ENCODE data around the gene URI1.

URI1 gene

DNA sequence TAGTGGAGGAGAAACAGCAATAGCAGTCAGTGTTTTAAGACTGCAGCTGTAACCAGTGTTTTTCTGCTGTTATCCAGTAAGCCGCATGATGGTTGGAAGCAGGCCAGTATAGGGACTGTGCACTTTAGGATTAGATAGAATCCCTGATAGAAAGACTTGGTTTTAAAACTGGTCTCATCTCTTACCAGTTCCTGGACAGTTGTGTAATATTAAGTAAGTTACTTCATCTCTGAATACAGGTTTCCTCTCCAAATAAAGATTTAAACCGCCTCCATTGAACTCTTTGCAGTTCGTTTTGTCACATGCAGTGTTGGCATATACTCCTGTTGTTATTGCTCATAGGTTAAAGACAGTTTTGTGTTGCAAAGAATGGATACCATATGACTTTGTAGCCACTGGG is 25.6 kb downstream of the URI1 start:
- in situ Hi-C loops (cut with MboI; ENCODE audit: low sequenced_read_pairs), result no loop called here

DNA sequence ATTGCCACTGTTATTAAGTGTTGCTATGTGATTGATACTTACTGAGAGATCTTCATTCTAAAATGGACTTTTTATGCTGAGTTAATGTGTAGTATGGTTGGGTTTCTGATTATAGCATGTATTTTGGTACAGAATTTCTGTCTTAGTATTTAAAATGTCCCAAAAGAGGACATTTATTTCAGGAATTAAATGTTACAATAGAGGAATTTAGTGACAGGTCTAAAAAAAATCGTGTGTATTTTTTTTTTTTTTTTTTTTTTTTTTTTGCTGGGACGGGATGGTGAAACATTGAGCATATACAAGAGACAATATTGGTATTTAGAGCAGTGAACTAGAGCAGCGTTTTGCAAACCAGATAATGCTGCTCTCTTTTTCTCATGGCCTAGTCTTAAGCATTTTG is 27.9 kb downstream of the URI1 start:
- in situ Hi-C loops (cut with MboI; ENCODE audit: low sequenced_read_pairs), result no loop called here

DNA sequence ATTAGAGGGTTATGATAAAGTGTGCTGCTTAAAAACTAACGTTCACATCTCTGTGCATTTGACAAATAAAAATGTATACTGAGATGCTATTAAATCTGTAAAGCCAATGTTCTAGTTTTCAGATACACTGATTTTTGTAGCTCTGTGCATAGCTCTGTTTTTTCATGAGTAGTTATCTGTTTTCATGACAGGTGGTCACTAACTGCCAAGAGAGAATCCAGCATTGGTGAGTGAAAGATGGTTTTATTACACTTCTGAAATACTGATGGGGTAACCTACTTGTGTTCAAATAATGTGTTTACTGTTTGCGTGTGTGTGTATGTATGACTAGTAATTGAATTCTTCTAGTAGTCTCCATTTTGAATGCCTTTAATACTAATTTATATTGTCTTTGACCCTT is 29.0 kb downstream of the URI1 start:
- in situ Hi-C loops (cut with MboI; ENCODE audit: low sequenced_read_pairs), result no loop called here

DNA sequence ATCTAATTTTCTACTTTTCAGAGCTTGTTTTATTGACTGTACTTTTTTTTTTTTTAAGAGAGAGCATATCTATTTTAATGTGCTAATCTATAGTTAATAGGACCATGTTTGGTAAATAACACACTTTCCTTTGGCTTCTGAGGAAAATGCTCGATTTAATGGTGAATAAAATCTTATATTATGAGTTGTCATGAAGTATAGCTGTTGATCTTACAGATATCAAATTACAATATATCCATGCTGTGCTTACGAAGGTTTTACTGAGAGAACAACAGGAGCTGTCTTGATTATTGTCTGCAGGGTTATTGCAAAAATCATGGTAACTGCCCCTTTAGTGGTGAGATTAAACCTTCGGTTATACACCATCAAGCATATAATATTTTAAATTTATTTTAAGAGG is 29.6 kb downstream of the URI1 start:
- in situ Hi-C loops (cut with MboI; ENCODE audit: low sequenced_read_pairs), result no loop called here

DNA sequence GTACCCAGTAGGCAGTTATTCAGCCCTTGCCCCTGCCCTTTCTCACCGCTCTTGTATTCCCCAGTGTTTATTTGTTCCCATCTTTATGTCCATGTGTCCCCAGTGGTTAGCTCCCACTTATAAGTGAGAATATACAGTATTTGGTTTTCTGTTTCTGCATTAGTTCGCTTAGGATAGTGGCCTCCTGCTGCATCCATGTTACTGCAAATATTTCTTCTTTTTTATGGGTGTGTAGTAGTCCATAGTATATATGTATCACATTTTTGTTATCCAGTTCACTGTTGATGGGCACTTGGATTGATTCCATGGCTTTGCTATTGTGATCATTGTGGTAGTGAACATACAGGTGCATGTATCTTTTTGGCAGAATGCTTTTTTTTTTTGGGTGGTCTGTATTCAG is 32.7 kb downstream of the URI1 start:
- in situ Hi-C loops (cut with MboI; ENCODE audit: low sequenced_read_pairs), result no loop called here

DNA sequence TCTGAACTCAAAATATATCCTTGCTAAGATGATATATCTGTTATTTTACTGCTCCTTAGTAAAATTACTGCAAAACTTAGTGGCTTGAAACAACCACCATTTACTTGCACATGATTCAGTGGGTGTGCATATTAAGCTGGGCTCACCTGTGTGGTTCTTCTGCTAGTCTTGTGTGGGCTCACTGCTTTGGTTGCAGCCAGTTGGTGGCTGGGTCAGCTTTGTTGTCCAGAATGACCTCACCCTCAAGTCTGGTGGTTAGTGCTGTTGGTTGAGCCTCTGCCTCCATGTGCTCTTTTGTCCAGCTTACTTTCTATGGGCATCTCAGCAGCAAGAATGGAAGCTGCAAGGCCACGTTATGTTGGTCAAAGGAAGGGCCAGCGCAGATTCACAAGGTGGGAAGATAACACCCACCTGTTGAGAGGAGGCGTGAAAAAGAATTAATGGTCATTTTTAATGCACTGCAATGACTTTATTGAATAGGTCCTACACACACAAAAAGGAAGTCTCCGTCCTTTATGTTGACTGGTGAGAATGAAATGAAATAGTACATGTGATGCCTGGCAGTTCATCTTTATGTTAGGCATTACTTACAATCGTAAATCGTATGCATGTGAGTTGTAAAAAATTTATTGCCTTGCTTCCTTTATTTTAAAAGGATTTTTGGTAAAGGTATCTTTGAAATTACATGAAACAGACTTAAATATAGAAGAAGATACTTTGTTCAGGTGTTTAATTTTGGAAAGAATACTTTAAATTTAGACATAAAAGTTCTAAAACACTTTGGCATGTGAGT is 34.3 kb downstream of the URI1 start:
- in situ Hi-C loops (cut with MboI; ENCODE audit: low sequenced_read_pairs), result no loop called here

DNA sequence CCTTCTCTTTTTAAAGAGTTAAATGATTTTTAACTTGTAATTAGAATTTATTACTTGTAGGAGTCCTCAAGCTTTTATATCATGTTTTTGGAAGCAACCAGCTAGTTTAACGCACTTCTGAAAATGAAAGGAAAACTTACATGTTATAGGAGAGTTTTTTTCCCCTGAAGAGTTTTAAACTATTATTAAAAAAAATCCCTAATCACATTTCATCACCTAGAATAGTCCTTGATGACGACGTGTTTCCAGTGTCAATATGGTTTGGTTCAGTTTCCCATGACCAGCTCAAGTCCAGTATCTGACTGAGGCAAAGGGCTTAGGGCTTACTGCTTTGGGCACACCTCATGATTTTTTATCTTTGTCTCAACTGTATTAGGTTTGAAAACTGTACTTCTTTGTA is 36.0 kb downstream of the URI1 start:
- in situ Hi-C loops (cut with MboI; ENCODE audit: low sequenced_read_pairs), result no loop called here

DNA sequence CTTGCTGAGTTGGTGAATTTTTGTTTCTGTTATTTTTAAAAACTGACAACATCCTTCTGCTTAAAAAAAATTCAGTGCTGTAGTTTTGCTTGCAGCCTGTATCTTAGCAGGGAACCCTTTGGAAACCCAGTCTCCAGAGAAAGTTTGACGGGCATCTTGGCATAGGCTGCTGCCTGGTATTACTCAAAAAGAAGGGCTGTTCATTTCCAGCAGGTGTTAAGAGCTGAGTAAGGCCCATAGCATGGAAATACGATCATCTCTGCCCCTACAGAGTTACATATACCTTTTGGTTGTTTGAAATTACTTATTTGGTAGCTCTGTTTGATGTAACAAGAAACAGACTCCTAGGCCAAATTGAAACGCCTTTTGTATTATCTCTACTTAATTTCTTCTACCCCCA is 41.5 kb downstream of the URI1 start:
- in situ Hi-C loops (cut with MboI; ENCODE audit: low sequenced_read_pairs), result no loop called here

DNA sequence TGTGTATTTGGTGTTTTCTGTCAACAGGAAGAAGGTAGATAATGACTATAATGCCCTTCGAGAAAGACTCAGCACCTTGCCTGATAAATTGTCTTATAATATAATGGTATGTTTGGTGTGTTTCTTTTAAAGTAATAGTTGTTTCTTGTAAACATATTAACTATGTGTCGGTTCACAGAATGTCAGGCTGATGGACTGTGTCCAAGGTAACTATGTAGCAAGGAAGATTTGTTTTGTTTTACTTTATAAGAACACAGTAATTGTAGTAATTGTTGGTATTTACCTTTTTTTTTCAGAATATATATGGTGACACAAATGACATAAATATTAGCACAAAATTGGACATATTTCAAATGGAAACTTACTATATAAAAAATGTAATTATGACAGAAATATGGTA is 43.2 kb downstream of the URI1 start:
- in situ Hi-C loops (cut with MboI; ENCODE audit: low sequenced_read_pairs), result no loop called here

DNA sequence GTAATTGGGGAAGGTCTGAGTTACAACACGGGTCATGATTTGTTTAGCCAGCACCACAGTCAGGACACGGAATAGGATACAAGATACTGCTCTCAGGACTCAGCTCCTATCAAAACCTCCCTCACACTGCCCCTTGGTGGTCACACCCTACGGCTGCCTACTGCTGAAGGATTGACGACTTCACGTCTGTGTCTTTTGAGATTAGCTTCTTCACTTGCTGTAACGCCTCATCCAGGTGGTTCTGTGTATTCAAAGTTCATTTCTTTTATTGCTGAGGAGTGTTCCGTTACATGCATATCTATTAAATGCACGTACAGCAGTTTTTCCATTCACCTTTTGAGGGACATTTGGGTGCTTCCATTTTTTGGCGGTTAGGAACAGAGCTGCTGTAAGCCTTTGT is 46.3 kb downstream of the URI1 start:
- in situ Hi-C loops (cut with MboI; ENCODE audit: low sequenced_read_pairs), result no loop called here

DNA sequence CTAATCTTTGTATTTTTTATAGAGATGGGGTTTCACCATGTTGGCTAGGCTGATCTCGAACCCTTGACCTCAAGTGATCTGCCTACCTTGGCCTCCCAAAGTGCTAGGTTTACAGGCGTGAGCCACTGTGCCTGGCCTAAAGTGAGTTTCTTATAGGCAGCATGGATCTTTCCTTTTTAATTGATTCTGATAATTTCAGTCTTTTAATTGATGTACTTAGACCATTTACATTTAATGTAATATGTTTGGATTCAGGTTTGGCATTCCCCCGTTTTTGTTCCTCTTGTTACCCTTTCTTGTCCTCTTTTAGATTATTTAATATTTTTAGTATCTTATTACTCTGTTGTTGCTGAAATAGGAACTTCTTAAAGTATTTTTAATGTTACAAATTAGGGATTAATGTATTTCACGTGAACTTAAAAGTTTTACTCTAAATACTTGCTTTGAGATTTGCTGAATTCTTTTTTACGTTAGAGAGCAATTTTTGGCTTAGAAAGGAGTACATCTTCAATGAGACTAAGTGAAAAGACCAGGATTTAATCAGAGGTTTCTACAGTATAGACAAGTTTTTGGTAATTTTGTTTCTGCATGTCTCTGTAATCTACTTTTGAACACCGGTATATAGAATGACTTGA is 50.3 kb downstream of the URI1 start:
- in situ Hi-C loops (cut with MboI; ENCODE audit: low sequenced_read_pairs), result no loop called here

DNA sequence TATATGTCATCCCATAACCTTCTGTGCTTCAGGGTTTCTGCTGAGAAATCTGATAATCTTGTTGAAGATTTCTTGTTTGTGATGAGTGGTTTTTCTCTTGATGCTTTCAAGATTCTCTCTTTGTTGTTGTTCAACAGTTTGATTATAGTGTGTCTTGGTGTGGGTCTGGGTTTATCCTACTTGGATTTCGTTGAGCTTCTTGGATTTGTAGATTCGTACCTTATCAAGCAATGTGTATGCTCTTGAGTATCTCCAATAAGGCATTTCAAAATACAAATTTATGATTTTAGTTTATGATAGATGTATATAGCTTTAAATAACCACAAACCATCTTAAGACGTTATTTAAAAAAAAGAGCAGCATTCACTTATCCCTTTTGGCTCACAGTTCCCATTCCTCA is 57.5 kb downstream of the URI1 start:
- in situ Hi-C loops (cut with MboI; ENCODE audit: low sequenced_read_pairs), result no loop called here

DNA sequence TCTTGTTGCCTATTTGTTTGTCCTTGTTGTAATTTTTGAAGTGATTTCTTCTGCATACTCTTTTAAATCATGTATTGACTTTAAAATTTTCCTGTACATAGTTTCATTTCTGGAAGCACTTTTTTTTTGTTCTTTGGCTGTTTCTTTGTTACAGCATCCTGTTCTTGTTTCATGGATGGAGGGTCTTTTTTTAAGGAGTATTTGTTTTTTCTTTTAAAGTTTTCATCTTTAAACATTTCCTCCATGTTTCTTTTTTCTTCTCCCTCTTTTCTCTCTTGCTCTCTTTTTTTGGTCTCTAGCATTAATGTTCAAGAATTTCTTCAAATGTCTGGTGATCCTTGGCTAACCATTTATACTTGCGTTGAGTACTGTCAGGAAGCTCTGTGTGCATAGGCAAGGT is 58.8 kb downstream of the URI1 start:
- in situ Hi-C loops (cut with MboI; ENCODE audit: low sequenced_read_pairs), result no loop called here

DNA sequence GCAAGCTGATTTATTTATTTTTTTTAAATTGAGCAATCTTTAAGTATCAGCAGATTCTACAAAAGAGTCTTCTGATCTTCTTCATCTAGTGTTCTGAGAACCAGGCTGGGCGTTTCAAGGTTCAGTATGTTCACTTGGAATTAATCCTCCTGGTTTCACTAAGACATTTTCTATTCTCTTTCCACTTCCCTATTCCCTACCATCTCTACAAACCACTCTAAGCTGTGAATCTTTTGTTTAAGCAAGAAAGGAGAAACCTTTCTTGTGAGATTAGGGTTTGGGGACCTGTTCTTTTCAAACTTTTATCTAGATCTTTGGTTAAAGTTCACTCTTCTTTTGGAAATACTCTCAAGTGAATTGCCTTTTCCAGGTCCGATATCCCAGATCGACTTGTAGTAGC is 59.3 kb downstream of the URI1 start:
- in situ Hi-C loops (cut with MboI; ENCODE audit: low sequenced_read_pairs), result no loop called here

DNA sequence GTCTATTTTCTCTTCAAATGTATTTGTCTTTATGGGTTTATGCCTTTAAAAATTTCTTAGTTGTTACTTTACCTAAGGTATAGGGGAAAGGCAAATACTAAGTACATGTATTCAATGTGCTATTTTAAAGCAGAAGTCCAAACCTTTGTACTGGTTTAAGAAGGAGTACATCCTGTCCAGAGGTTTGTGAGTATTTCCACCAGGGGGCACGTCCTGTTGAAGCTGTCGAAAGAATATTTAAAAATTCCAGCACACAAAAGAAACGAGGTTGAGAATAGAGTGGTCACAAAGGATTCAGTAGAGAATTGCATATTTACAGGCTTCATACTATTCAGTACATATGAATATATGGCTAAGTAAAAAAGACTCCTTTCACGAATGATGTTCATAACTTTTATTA is 59.8 kb downstream of the URI1 start:
- in situ Hi-C loops (cut with MboI; ENCODE audit: low sequenced_read_pairs), result no loop called here

DNA sequence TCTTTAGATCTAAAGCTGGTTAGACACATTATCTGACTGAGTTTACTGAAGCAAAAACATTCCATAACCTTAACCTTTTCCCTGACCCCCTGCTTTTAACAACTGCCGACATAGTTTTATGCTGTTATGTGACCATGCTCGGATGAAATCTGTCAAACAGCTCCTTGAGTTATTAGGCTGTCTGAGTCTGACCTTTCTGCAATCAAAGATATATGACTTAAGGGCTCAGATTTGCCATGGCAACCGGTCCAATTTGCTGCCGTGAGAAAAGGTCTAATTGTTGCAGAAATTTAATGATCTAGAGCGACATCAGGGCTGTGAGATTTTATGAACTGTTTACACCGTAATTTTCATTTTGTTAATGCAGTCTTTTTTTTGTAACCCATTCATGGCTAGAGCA is 61.8 kb downstream of the URI1 start:
- in situ Hi-C loops (cut with MboI; ENCODE audit: low sequenced_read_pairs), result no loop called here

DNA sequence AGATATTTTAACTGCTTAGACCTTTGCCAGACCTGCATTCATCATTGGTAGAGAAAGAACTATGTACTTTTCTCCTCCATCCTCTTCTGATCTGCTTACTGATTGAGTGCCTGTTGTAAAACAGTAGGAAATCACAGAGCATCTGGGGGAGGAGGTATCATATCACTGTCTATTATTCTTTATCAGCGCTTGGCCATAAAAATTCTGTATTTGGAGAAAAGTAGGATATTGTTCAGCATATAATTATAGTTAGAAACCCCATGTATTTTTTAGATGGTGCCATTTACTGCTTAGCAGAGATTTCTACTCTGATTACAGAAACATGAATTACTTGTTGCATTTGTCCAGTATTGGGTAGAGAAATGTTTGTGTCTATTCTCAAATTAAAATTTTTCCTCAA is 62.4 kb downstream of the URI1 start:
- in situ Hi-C loops (cut with MboI; ENCODE audit: low sequenced_read_pairs), result no loop called here

DNA sequence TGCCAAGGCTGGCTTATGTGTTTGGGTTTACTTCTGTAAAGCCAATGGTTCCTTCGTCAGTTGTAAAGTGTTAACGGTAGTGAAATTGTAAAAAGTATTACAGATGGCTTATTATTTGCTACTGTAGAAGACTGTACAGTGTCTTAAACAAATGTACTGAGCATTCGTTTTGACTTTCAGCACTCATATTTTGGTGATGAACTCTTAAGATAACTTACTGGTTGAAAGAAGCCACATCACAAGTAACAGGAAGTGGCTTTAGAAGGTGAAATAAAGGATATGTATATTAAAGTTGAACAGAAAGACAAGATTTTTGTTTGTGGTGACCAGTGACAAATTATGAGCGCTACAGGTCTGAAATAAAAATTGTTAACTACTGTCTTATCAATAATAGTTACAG is 64.2 kb downstream of the URI1 start:
- in situ Hi-C loops (cut with MboI; ENCODE audit: low sequenced_read_pairs), result no loop called here

DNA sequence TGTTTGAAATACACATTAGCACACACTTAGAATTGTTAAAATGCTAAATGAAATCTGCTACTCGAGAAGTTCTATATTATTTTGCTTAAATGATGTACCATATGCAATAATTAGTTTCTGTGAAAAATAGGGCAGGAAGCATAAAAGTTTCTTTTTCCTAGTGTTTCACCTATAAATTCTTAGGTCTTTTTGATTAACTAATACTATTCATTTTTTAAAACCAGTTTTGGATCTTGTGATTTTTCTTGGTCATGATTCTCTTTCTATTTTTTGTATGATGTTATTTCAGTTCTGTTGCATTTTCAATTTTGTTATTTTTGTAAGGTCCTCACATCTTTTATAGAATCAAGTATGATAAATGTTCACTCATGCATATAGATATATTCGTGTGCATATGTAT is 66.1 kb downstream of the URI1 start:
- in situ Hi-C loops (cut with MboI; ENCODE audit: low sequenced_read_pairs), result no loop called here

DNA sequence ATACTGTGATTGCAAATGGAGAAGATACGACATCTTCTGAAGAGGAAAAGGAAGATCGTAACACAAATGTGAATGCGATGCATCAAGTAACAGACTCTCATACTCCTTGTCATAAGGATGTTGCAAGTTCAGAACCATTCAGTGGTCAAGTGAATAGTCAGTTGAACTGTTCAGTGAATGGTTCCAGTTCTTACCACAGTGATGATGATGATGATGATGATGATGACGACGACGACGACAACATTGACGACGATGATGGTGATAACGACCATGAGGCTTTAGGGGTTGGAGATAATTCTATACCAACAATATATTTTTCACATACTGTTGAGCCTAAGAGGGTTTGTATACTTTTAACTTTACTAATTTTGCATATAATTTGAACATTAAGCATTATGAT is 67.0 kb downstream of the URI1 start:
- in situ Hi-C loops (cut with MboI; ENCODE audit: low sequenced_read_pairs), result no loop called here

DNA sequence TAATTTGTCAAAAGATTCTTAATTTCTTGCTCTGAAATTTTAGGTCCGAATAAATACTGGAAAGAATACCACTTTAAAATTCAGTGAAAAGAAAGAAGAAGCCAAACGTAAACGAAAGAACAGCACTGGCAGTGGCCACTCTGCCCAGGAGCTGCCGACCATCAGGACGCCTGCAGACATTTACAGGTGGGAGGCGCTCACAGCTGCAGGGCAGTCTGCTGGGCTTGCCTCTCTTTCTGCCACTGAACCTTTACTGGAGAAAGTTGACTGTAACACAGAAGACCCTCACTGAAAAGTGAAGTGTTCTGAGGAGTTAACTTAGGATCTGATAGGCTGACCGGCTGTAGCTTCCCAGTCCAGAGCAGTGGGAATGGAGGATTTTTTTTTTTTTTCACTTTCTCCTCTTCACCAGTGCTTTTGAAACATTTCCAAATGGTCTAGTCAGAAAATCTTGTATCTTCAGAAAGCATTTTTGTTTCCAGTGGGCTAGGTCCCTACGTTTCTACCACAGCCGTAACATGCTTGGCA is 69.1 kb downstream of the URI1 start:
- in situ Hi-C loops (cut with MboI; ENCODE audit: low sequenced_read_pairs), result no loop called here

DNA sequence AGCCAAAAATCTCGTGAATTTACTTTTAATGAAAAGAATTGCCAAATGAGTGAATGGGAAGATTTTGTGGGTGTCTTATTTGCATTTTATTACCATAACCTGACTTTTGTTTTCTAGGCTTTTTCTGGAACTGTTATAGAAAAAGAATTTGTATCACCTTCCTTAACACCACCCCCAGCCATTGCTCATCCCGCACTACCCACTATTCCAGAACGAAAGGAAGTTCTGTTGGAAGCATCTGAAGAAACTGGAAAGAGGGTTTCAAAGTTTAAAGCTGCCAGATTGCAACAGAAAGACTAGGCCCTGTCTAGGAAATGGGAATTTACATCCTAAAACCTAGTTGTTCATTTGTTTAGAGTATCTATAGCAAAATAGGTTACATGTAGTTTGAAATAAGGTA is 72.7 kb downstream of the URI1 start:
- in situ Hi-C loops (cut with MboI; ENCODE audit: low sequenced_read_pairs), result no loop called here

DNA sequence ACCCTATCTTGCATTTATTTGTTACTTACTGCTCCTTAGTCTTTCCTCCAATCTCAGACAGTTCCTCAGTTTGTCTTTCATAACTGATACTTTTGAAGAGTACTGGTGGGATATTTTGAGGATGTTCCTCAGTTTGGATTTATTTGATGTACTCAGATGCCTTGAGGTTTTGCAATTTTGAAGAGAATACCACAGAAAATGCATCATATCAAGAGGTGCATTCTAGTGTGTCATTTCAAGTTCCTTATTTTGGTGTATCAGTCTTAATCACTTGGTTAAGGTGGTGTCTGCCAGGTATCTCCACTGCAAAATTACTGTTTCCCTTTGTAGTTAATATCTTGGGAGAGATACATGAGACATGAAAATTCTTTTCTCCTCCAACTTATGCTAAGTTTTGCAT is 75.1 kb downstream of the URI1 start:
- in situ Hi-C loops (cut with MboI; ENCODE audit: low sequenced_read_pairs), result no loop called here
